HEK293 (cell line): ENCODE data around the gene USP33.

Experiments
- KLF17 ChIP-seq: fragments of 450-650 bp; formaldehyde crosslinking; IDR thresholded peaks from 2 replicates; pipeline ENCODE4 v1.5.1; 2016; ENCODE audit warnings: missing biosample characterization, missing genetic modification characterization
- ZBTB44 ChIP-seq: fragments of 450-650 bp; IDR thresholded peaks from 2 replicates; pipeline ENCODE4 v1.5.1; 2018; ENCODE audit warnings: missing biosample characterization, mild to moderate bottlenecking, missing genetic modification characterization
- ZNF138 ChIP-seq: fragments of 450-650 bp; formaldehyde crosslinking; IDR thresholded peaks from 2 replicates; pipeline ENCODE4 v1.5.1; 2016; ENCODE audit warnings: missing biosample characterization, missing genetic modification characterization, borderline replicate concordance
- ZNF18 ChIP-seq: fragments of 450-650 bp; formaldehyde crosslinking; IDR thresholded peaks from 2 replicates; pipeline ENCODE4 v1.5.1; 2016; ENCODE audit warnings: missing biosample characterization, missing genetic modification characterization
- ZNF239 ChIP-seq: fragments of 450-650 bp; formaldehyde crosslinking; IDR thresholded peaks from 2 replicates; pipeline ENCODE4 v1.5.1; 2016; ENCODE audit warnings: missing biosample characterization, missing genetic modification characterization
- ZNF341 ChIP-seq: fragments of 450-650 bp; formaldehyde crosslinking; IDR thresholded peaks from 2 replicates; pipeline ENCODE4; 2016; ENCODE audit warnings: low read depth, missing biosample characterization, missing genetic modification characterization
- ZNF366 ChIP-seq: fragments of 450-650 bp; formaldehyde crosslinking; conservative IDR thresholded peaks from 2 replicates; pipeline ENCODE4 v1.5.1; 2016; ENCODE audit warnings: missing biosample characterization, missing genetic modification characterization
- ZNF518A ChIP-seq: fragments of 450-650 bp; formaldehyde crosslinking; conservative IDR thresholded peaks from 2 replicates; pipeline ENCODE4 v1.5.1; 2016; ENCODE audit warnings: low read depth, missing biosample characterization, missing genetic modification characterization
- ZNF558 ChIP-seq: fragments of 450-650 bp; formaldehyde crosslinking; IDR thresholded peaks from 2 replicates; pipeline ENCODE4 v1.5.1; 2016; ENCODE audit warnings: missing biosample characterization, missing genetic modification characterization
- ZNF560 ChIP-seq: fragments of 450-650 bp; formaldehyde crosslinking; IDR thresholded peaks from 2 replicates; pipeline ENCODE4 v1.5.1; 2017; ENCODE audit warnings: missing biosample characterization, missing genetic modification characterization, borderline replicate concordance
- ZNF571 ChIP-seq: fragments of 450-650 bp; formaldehyde crosslinking; IDR thresholded peaks from 2 replicates; pipeline ENCODE4 v1.5.0; 2017; ENCODE audit warnings: missing biosample characterization, missing genetic modification characterization
- ZNF621 ChIP-seq: fragments of 450-650 bp; formaldehyde crosslinking; IDR thresholded peaks from 2 replicates; pipeline ENCODE4 v1.5.1; 2017; ENCODE audit warnings: missing biosample characterization, missing genetic modification characterization
- ZNF664 ChIP-seq: fragments of 450-650 bp; formaldehyde crosslinking; IDR thresholded peaks from 2 replicates; pipeline ENCODE4 v1.5.1; 2016; ENCODE audit warnings: missing biosample characterization, missing genetic modification characterization
- ZNF747 ChIP-seq: fragments of 450-650 bp; formaldehyde crosslinking; IDR thresholded peaks from 2 replicates; pipeline ENCODE4 v1.5.1; 2016; ENCODE audit warnings: missing biosample characterization, missing genetic modification characterization
- ZNF776 ChIP-seq: fragments of 450-650 bp; formaldehyde crosslinking; IDR thresholded peaks from 2 replicates; pipeline ENCODE4 v1.5.0; 2017; ENCODE audit warnings: missing biosample characterization, missing genetic modification characterization, borderline replicate concordance
- ZNF830 ChIP-seq: fragments of 450-650 bp; IDR thresholded peaks from 2 replicates; pipeline ENCODE4 v1.5.0; 2018; ENCODE audit warnings: missing biosample characterization, missing genetic modification characterization, low read depth, mild to moderate bottlenecking, moderate library complexity
- TF ChIP-seq, protein P1 (sequence below): IDR thresholded peaks from 2 replicates; pipeline ENCODE4 v1.6.1; 2011; ENCODE audit warnings: mild to moderate bottlenecking, low read depth, low read length, borderline replicate concordance
- TF ChIP-seq, protein P2 (sequence below): fragments of 450-650 bp; formaldehyde crosslinking; IDR thresholded peaks from 2 replicates; pipeline ENCODE4 v1.5.1; 2016; ENCODE audit warnings: missing biosample characterization, missing genetic modification characterization
- TF ChIP-seq, protein P3 (sequence below): fragments of 450-650 bp; formaldehyde crosslinking; IDR thresholded peaks from 2 replicates; pipeline ENCODE4 v1.5.1; 2016; ENCODE audit warnings: missing biosample characterization, missing genetic modification characterization, borderline replicate concordance

The USP33 gene

DNA sequence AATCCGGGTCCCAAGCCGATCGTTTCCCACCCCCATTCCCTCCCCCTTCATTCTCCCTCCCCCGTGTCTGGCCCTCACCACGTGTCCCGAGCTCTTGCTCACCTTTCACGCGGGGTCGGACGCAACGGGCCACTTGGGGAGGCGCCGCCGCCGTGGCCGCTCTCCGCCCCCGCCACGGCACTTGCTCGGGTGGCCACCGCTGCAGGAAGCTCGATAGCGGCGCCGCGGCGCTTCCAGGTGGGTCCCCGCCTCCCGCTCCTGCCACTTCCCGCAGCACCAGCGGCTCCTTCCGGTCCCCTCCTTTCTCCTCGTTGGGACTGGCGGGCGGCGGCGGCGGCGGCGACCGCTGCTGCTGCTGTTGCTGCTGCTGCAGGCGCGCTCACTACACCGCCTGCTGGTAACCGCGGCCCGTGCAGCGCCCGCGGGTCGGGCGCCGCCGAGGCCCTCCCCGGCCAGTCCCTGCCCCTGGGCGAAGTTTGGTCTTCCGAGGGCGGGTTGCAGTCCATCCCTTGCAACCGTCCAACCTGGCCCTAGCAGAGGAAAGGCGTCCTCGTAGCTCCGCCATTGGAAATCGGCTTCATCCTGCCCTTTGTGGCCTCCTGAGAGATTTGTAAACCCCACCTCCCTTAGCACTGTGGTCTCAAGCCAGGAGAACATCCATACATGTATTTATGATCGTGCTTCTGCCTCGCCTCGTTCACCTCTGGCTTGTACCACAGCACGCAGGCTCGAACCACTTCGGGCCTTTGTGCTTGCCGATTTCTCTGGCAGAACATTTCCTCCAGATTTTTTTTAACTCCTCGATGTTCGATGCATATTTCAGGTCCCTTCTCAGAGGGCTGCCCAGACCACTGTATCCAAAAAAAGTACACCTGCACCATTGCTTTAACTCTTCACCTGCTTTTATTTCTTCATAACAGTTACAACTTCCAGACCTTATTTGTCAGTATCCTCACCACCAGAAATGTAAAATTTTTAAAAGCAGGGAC, 76.2 kb downstream of the USP33 start (continued):
- TF ChIP-seq KLF17 (tag by site-specific recombination) (peak; percentile 65; the same call in 1 of the 2 replicates), ZNF518A (peak; percentile 30; the same call in 1 of the 2 replicates), ZNF138 (tag by site-specific recombination) (no peak), ZNF621 (tag by site-specific recombination) (no peak), ZNF571 (tag by site-specific recombination) (no peak), ZNF366 (tag by site-specific recombination) (no peak), ZNF830 (tag by site-specific recombination) (no peak), ZNF664 (tag by site-specific recombination) (no peak), ZNF239 (tag by site-specific recombination) (no peak), ZNF560 (tag by site-specific recombination) (no peak), ZNF776 (no peak), ZNF341 (tag by site-specific recombination) (peak; percentile 98), ZBTB44 (tag by site-specific recombination) (peak; percentile 99), ZNF747 (tag by site-specific recombination) (no peak), ZNF18 (no peak), ZNF558 (tag by site-specific recombination) (no peak)
- TF ChIP-seq, protein P1, sequence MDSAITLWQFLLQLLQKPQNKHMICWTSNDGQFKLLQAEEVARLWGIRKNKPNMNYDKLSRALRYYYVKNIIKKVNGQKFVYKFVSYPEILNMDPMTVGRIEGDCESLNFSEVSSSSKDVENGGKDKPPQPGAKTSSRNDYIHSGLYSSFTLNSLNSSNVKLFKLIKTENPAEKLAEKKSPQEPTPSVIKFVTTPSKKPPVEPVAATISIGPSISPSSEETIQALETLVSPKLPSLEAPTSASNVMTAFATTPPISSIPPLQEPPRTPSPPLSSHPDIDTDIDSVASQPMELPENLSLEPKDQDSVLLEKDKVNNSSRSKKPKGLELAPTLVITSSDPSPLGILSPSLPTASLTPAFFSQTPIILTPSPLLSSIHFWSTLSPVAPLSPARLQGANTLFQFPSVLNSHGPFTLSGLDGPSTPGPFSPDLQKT = no peak
- TF ChIP-seq, protein P2, sequence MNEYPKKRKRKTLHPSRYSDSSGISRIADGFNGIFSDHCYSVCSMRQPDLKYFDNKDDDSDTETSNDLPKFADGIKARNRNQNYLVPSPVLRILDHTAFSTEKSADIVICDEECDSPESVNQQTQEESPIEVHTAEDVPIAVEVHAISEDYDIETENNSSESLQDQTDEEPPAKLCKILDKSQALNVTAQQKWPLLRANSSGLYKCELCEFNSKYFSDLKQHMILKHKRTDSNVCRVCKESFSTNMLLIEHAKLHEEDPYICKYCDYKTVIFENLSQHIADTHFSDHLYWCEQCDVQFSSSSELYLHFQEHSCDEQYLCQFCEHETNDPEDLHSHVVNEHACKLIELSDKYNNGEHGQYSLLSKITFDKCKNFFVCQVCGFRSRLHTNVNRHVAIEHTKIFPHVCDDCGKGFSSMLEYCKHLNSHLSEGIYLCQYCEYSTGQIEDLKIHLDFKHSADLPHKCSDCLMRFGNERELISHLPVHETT = no peak
- TF ChIP-seq, protein P3, sequence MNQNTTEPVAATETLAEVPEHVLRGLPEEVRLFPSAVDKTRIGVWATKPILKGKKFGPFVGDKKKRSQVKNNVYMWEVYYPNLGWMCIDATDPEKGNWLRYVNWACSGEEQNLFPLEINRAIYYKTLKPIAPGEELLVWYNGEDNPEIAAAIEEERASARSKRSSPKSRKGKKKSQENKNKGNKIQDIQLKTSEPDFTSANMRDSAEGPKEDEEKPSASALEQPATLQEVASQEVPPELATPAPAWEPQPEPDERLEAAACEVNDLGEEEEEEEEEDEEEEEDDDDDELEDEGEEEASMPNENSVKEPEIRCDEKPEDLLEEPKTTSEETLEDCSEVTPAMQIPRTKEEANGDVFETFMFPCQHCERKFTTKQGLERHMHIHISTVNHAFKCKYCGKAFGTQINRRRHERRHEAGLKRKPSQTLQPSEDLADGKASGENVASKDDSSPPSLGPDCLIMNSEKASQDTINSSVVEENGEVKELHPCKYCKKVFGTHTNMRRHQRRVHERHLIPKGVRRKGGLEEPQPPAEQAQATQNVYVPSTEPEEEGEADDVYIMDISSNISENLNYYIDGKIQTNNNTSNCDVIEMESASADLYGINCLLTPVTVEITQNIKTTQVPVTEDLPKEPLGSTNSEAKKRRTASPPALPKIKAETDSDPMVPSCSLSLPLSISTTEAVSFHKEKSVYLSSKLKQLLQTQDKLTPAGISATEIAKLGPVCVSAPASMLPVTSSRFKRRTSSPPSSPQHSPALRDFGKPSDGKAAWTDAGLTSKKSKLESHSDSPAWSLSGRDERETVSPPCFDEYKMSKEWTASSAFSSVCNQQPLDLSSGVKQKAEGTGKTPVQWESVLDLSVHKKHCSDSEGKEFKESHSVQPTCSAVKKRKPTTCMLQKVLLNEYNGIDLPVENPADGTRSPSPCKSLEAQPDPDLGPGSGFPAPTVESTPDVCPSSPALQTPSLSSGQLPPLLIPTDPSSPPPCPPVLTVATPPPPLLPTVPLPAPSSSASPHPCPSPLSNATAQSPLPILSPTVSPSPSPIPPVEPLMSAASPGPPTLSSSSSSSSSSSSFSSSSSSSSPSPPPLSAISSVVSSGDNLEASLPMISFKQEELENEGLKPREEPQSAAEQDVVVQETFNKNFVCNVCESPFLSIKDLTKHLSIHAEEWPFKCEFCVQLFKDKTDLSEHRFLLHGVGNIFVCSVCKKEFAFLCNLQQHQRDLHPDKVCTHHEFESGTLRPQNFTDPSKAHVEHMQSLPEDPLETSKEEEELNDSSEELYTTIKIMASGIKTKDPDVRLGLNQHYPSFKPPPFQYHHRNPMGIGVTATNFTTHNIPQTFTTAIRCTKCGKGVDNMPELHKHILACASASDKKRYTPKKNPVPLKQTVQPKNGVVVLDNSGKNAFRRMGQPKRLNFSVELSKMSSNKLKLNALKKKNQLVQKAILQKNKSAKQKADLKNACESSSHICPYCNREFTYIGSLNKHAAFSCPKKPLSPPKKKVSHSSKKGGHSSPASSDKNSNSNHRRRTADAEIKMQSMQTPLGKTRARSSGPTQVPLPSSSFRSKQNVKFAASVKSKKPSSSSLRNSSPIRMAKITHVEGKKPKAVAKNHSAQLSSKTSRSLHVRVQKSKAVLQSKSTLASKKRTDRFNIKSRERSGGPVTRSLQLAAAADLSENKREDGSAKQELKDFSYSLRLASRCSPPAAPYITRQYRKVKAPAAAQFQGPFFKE (tag by site-specific recombination) = no peak
